HepG2 (cell line): ENCODE data around the gene ERF. TPM values are rescaled to one million over a fixed set of nuclear protein-coding genes. Genes with fewer than 3 reads are reported as not detected.

Experiments
- ATAC-seq: fragments of 200-7000 bp; cut with Tn5 transposase; 3 replicates; pipeline ENCODE4 v1.9.1; 2020; ENCODE audit warnings: mild to moderate bottlenecking, moderate library complexity
- BruUV-seq: library from RNA; stranded (reverse); fragments of 400-500 nt; replicated peaks from 2 replicates; lab custom pipeline; 2021; lab: Mats Ljungman, UMichigan
- CTCF ChIA-PET: fragments of 300-600 bp; formaldehyde crosslinking; extraction: SDS; loops from one replicate; lab custom pipeline; 2021; ENCODE audit warnings: low total read pairs, inconsistent platforms, low intra/inter-chr PET ratio; lab: Yijun Ruan, JAX
- POLR2A ChIA-PET: fragments of 350-600 bp; sonication (Branson Sonifier 250); formaldehyde crosslinking; loops from one replicate; lab custom pipeline; 2020; ENCODE audit warnings: antibody characterized with exemption, inconsistent platforms; lab: Yijun Ruan, JAX
- DNase-seq: peaks from one replicate; pipeline ENCODE4 v3.0.0-alpha.2; 2015; ENCODE audit warnings: low spot score
- FAIRE-seq: peaks from 3 replicates; lab custom pipeline; 2011; peaks lifted over from hg19 to GRCh38; lab: Jason Lieb, UNC
- H2AFZ ChIP-seq: one replicate; pipeline ENCODE4 v1.6.1; 2011; ENCODE audit warnings: low read length, inconsistent platforms
- H3K27ac ChIP-seq: fragments of 300-600 bp; 3 replicates; pipeline ENCODE4 v1.8.0; 2011; ENCODE audit warnings: mixed run types, mild to moderate bottlenecking, mixed read lengths, low read length, inconsistent platforms; ENCODE audit not compliant: insufficient read depth; ENCODE audit errors: extremely low read length
- H3K27me3 ChIP-seq, 2 experiments: fragments of 200-600 bp in 1 of 2; 2 replicates in 1 of 2; 3 replicates in 1 of 2; pipeline versions ENCODE4 v1.6.0 to v1.8.0; 2011; ENCODE audit warnings: low read length in 2 of 2, mild to moderate bottlenecking in 2 of 2, moderate library complexity in 2 of 2, inconsistent platforms in 1 of 2; ENCODE audit not compliant: insufficient read depth in 2 of 2, control insufficient read depth in 1 of 2
- H3K36me3 ChIP-seq, 2 experiments: fragments of 200-600 bp in 1 of 2; replicated peaks in 1 of 2; 2 replicates in 1 of 2; 3 replicates in 1 of 2; pipeline versions ENCODE4 v1.5.1 to v1.8.0; 2011; ENCODE audit warnings: low read length in 2 of 2, inconsistent platforms in 1 of 2; ENCODE audit not compliant: insufficient read depth in 2 of 2, control insufficient read depth in 1 of 2
- H3K4me1 ChIP-seq: 2 replicates; pipeline ENCODE4 v1.5.1; 2012; ENCODE audit warnings: low read length, inconsistent platforms; ENCODE audit not compliant: insufficient read depth
- H3K4me2 ChIP-seq: 2 replicates; pipeline ENCODE4 v1.6.0; 2011; ENCODE audit warnings: low read depth, low read length, inconsistent platforms
- H3K4me3 ChIP-seq, 3 experiments: fragments of 200-600 bp in 1 of 3; sonication (generic), shearing (Covaris generic) in 1 of 3; replicated peaks in 1 of 3; 2 replicates each; pipeline ENCODE4 v1.5.1; 2011 to 2016; ENCODE audit warnings: low read length in 3 of 3, inconsistent platforms in 2 of 3, low read depth in 2 of 3, mild to moderate bottlenecking in 2 of 3, control low read depth in 1 of 3, mixed read lengths in 1 of 3; ENCODE audit not compliant: insufficient read depth in 1 of 3
- H3K79me2 ChIP-seq: one replicate; pipeline ENCODE4 v1.6.1; 2011; ENCODE audit warnings: low read length, inconsistent platforms; ENCODE audit not compliant: insufficient read depth
- H3K9ac ChIP-seq: 2 replicates; pipeline ENCODE4 v1.6.0; 2011; ENCODE audit warnings: mild to moderate bottlenecking, low read depth, low read length, inconsistent platforms; ENCODE audit not compliant: insufficient read depth
- H3K9me3 ChIP-seq: 2 replicates; pipeline ENCODE4 v1.5.1; 2012; ENCODE audit warnings: mild to moderate bottlenecking, low read length
- H4K20me1 ChIP-seq: 2 replicates; pipeline ENCODE4 v1.6.0; 2011; ENCODE audit warnings: inconsistent platforms, mild to moderate bottlenecking, low read length, moderate library complexity; ENCODE audit not compliant: insufficient read depth
- ATF7 ChIP-seq, 2 experiments: fragments of 450-650 bp in 1 of 2; sonication (generic) in 1 of 2; formaldehyde crosslinking in 1 of 2; IDR thresholded peaks; 2 replicates each; pipeline versions ENCODE4 v1.4.0 to v1.6.1; 2016 to 2020; ENCODE audit warnings: antibody characterized with exemption in 1 of 2, mild to moderate bottlenecking in 1 of 2, missing genetic modification reagents in 1 of 2
- MIER2 ChIP-seq: IDR thresholded peaks from 2 replicates; pipeline ENCODE4 v1.6.1; 2016; ENCODE audit warnings: missing biosample characterization, missing genetic modification reagents
- NR2C2 ChIP-seq: sonication (generic); formaldehyde crosslinking; IDR thresholded peaks from 2 replicates; pipeline ENCODE4 v1.4.0; 2020; ENCODE audit warnings: missing genetic modification reagents, mild to moderate bottlenecking, moderate library complexity, borderline replicate concordance
- NR2F2 ChIP-seq: IDR thresholded peaks from 2 replicates; pipeline ENCODE4 v1.6.1; 2012; ENCODE audit warnings: low read depth, inconsistent platforms, borderline replicate concordance
- POLR2G ChIP-seq: fragments of 200-400 bp; formaldehyde crosslinking; IDR thresholded peaks from 2 replicates; pipeline ENCODE4 v1.6.1; 2018; ENCODE audit warnings: mild to moderate bottlenecking, low read depth, low read length, moderate library complexity
- SIX1 ChIP-seq: sonication (generic); formaldehyde crosslinking; IDR thresholded peaks from 2 replicates; pipeline ENCODE4 v1.4.0; 2020; ENCODE audit warnings: missing genetic modification reagents, borderline replicate concordance
- ZNF251 ChIP-seq: sonication (generic); formaldehyde crosslinking; IDR thresholded peaks from 2 replicates; pipeline ENCODE4 v1.9.0; 2021; ENCODE audit warnings: mild to moderate bottlenecking, missing genetic modification reagents
- ZNF383 ChIP-seq: sonication (generic); formaldehyde crosslinking; IDR thresholded peaks from 2 replicates; pipeline ENCODE4 v1.4.0; 2020; ENCODE audit warnings: missing genetic modification reagents, mild to moderate bottlenecking, borderline replicate concordance
- ZNF558 ChIP-seq: sonication (generic); formaldehyde crosslinking; IDR thresholded peaks from 2 replicates; pipeline ENCODE4 v1.9.0; 2022; ENCODE audit warnings: mild to moderate bottlenecking, missing genetic modification reagents, borderline replicate concordance
- ZNF839 ChIP-seq: sonication (generic); formaldehyde crosslinking; IDR thresholded peaks from 2 replicates; pipeline ENCODE4 v1.4.0; 2020; ENCODE audit warnings: missing genetic modification reagents, mild to moderate bottlenecking, borderline replicate concordance
- WGBS: methylation state at CpG from one replicate; pipeline ENCODE4 v1.1.6; 2017; ENCODE audit warnings: low lambda C conversion rate; 5-methylcytosine and 5-hydroxymethylcytosine counted together
- in situ Hi-C: cut with HindIII; loops from 2 replicates; pipeline ENCODE4 v1.10.0; 2017; ENCODE audit warnings: low pct_unique_long_range_greater_than_20kb; ENCODE audit not compliant: extremely low pct_ligation_motif_present
- intact Hi-C: fragments of 100-400 bp; cut with micrococcal nuclease; formaldehyde crosslinking; loops from one replicate; pipeline ENCODE4 v1.10.0; 2022; ENCODE audit not compliant: unreplicated experiment
- polyA plus RNA-seq, 8 experiments: library from polyadenylated mRNA; depleted of rRNA in 3 of 8; stranded (reverse) in 7 of 8; unstranded in 1 of 8; fragments of >200 nt; fragmentation: Illumina TruSeq in 4 of 8; extraction: Trizol in 4 of 8; gene quantifications; 2 replicates each; pipeline versions ENCODE4 v1.2.1 to v1.2.3, GENCODE V29; 2011 to 2016; ENCODE audit warnings: low read depth in 4 of 8, missing spikeins in 1 of 8, mixed read lengths in 1 of 8; ENCODE audit not compliant: insufficient read depth in 1 of 8
- total RNA-seq, 5 experiments: library from RNA; depleted of rRNA; stranded (reverse); fragments of >200 nt; fragmentation: Illumina TruSeq; extraction: Trizol; gene quantifications; 2 replicates each; pipeline ENCODE4 v1.2.3, GENCODE V29; 2016; ENCODE audit warnings: low read depth in 1 of 5
- TF ChIP-seq, protein P1 (sequence below): sonication (generic); formaldehyde crosslinking; IDR thresholded peaks from 2 replicates; pipeline ENCODE4; 2020; ENCODE audit warnings: missing genetic modification reagents, mild to moderate bottlenecking, borderline replicate concordance
- TF ChIP-seq, protein P2 (sequence below): IDR thresholded peaks from 2 replicates; pipeline ENCODE4 v1.6.1; 2012; ENCODE audit warnings: low read length, improper control_type of control experiment
- TF ChIP-seq, protein P3 (sequence below): sonication (generic); formaldehyde crosslinking; IDR thresholded peaks from 2 replicates; pipeline ENCODE4 v1.8.1; 2023; ENCODE audit warnings: missing genetic modification reagents, mild to moderate bottlenecking, borderline replicate concordance
- TF ChIP-seq, protein P4 (sequence below): sonication (generic); formaldehyde crosslinking; IDR thresholded peaks from 2 replicates; pipeline ENCODE4 v1.4.0; 2020; ENCODE audit warnings: mild to moderate bottlenecking, missing genetic modification reagents

The ERF gene
- total and polyA plus RNA-seq, 2 of the 13 experiments (the other 11 are each of a cell fraction or from before 2014, with no cell fraction given) = 67.1 to 69.9 TPM

DNA sequence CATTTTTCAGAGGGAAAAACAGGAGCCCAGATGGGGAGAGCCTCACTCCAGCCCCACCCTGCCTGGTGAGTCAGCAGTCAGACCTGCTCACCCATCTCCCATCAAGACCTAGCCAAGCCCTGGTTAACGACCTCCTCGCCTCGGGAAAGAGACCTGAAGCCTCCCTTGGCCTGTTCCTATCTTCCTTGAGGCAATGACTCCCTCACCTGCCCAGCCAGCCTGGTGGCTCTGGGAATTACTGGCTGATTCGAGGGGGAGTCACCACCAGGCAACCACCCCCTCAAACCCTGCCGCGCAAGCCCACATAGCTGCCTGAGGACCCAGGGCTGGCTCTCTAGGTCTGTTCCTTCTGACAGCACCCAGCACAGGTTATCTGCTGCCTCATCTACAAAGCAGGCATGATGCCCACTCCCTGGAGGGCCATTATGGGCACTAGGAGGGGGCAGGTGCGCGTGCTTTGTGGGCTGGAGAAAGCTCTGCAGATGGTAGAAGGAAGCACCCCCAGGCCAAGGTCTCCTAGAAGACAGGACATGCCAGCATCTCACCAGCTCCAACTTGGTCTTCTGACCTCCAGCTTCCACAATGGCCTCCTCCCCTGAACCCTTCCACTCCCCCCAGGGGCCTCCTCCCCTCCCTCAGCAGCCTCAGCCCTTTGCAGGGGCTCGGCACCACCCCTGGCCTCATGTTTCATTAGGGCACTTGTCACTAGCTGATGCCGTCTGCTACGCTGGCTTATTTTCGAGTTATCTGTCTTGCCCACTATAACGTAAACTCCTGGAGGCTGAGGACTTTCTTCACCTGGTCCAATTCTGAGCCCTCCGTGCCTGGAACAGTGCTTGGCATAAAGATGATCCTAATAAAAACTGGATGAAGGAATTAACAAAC is 47.8 kb downstream of the ERF start:
- POLR2A ChIA-PET = interaction anchor here (0.6 kb wide), 1 partner anchor 109 kb away, joined by 3 read pairs; no protein-coding TSS in a partner anchor
- FAIRE-seq (no peak), ATAC-seq (no peak), DNase-seq (no peak)
- H3K4me3 ChIP-seq = no peak overlapping the region
- BruUV-seq = no TSS peak
- WGBS = 99% methylated on average over 12 of the region's 14 CpGs
- no peaks in the 10 kb centered on the region for H3K4me1 ChIP-seq
- no peak overlapping the region for H2AFZ ChIP-seq
- CTCF ChIA-PET = no interaction called here
- H3K79me2 ChIP-seq = peaks cover 16% of the 10 kb centered on the region
- H3K9me3 ChIP-seq = no peaks in the 10 kb centered on the region
- intact Hi-C loops (no loop called here), in situ Hi-C loops (no loop called here)
- no peak overlapping the region for H3K27ac ChIP-seq
- H3K27me3 ChIP-seq = no peaks in the 10 kb centered on the region
- H4K20me1 ChIP-seq = peaks cover 12% of the 10 kb centered on the region
- H3K4me2 ChIP-seq = no peak overlapping the region
- no peak overlapping the region for H3K9ac ChIP-seq
- peaks cover 37 to 71% of the 10 kb centered on the region in 2 experiments for H3K36me3 ChIP-seq
- no peak for TF ChIP-seq ZNF839 (CRISPR knock-in tag)
- TF ChIP-seq, protein P1, sequence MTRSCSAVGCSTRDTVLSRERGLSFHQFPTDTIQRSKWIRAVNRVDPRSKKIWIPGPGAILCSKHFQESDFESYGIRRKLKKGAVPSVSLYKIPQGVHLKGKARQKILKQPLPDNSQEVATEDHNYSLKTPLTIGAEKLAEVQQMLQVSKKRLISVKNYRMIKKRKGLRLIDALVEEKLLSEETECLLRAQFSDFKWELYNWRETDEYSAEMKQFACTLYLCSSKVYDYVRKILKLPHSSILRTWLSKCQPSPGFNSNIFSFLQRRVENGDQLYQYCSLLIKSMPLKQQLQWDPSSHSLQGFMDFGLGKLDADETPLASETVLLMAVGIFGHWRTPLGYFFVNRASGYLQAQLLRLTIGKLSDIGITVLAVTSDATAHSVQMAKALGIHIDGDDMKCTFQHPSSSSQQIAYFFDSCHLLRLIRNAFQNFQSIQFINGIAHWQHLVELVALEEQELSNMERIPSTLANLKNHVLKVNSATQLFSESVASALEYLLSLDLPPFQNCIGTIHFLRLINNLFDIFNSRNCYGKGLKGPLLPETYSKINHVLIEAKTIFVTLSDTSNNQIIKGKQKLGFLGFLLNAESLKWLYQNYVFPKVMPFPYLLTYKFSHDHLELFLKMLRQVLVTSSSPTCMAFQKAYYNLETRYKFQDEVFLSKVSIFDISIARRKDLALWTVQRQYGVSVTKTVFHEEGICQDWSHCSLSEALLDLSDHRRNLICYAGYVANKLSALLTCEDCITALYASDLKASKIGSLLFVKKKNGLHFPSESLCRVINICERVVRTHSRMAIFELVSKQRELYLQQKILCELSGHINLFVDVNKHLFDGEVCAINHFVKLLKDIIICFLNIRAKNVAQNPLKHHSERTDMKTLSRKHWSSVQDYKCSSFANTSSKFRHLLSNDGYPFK (CRISPR knock-in tag) = no peak
- TF ChIP-seq POLR2G = no peak
- TF ChIP-seq ZNF558 (CRISPR knock-in tag) = no peak
- TF ChIP-seq ATF7 (IDR thresholded peaks at IDR 0.05) = no peak
- TF ChIP-seq ATF7 (CRISPR knock-in tag; IDR thresholded peaks at IDR 0.05) = no peak
- no peak for TF ChIP-seq NR2C2 (CRISPR knock-in tag)
- TF ChIP-seq MIER2 = no peak
- TF ChIP-seq, protein P2, sequence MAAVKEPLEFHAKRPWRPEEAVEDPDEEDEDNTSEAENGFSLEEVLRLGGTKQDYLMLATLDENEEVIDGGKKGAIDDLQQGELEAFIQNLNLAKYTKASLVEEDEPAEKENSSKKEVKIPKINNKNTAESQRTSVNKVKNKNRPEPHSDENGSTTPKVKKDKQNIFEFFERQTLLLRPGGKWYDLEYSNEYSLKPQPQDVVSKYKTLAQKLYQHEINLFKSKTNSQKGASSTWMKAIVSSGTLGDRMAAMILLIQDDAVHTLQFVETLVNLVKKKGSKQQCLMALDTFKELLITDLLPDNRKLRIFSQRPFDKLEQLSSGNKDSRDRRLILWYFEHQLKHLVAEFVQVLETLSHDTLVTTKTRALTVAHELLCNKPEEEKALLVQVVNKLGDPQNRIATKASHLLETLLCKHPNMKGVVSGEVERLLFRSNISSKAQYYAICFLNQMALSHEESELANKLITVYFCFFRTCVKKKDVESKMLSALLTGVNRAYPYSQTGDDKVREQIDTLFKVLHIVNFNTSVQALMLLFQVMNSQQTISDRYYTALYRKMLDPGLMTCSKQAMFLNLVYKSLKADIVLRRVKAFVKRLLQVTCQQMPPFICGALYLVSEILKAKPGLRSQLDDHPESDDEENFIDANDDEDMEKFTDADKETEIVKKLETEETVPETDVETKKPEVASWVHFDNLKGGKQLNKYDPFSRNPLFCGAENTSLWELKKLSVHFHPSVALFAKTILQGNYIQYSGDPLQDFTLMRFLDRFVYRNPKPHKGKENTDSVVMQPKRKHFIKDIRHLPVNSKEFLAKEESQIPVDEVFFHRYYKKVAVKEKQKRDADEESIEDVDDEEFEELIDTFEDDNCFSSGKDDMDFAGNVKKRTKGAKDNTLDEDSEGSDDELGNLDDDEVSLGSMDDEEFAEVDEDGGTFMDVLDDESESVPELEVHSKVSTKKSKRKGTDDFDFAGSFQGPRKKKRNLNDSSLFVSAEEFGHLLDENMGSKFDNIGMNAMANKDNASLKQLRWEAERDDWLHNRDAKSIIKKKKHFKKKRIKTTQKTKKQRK = no peak
- no peak for TF ChIP-seq ZNF251 (CRISPR knock-in tag)
- TF ChIP-seq, protein P3, sequence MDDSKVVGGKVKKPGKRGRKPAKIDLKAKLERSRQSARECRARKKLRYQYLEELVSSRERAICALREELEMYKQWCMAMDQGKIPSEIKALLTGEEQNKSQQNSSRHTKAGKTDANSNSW (CRISPR knock-in tag) = no peak
- TF ChIP-seq, protein P4, sequence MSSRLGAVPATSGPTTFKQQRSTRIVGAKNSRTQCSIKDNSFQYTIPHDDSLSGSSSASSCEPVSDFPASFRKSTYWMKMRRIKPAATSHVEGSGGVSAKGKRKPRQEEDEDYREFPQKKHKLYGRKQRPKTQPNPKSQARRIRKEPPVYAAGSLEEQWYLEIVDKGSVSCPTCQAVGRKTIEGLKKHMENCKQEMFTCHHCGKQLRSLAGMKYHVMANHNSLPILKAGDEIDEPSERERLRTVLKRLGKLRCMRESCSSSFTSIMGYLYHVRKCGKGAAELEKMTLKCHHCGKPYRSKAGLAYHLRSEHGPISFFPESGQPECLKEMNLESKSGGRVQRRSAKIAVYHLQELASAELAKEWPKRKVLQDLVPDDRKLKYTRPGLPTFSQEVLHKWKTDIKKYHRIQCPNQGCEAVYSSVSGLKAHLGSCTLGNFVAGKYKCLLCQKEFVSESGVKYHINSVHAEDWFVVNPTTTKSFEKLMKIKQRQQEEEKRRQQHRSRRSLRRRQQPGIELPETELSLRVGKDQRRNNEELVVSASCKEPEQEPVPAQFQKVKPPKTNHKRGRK = no peak
- no peak for TF ChIP-seq NR2F2
- no peak for TF ChIP-seq ZNF383 (CRISPR knock-in tag)
- TF ChIP-seq SIX1 (CRISPR knock-in tag) = no peak
